HG02588 (cell line): ENCODE results near the gene SARDH.

Experiments used
- ATAC-seq: cut with Tn5 transposase; IDR thresholded peaks from one replicate; pipeline ENCODE4 v1.9.1; 2021; ENCODE audit warnings: mild to moderate bottlenecking, moderate library complexity; ENCODE audit not compliant: unreplicated experiment

SARDH gene

GRCh38 chr9:133703591-133704399 lies 34.4 kb downstream of the SARDH start:
- ATAC-seq = no peak

GRCh38 chr9:133702798-133703590 lies 35.2 kb downstream of the SARDH start:
- ATAC-seq = no peak

GRCh38 chr9:133701981-133702797 lies 36.0 kb downstream of the SARDH start:
- ATAC-seq = no peak

- ATAC-seq = no peak
Observed at GRCh38 chr9:133701321-133701980, 36.7 kb downstream of the SARDH start.

GRCh38 chr9:133700819-133701320 lies 37.3 kb downstream of the SARDH start:
- no peak for ATAC-seq

GRCh38 chr9:133699546-133699945 lies 38.6 kb downstream of the SARDH start:
- ATAC-seq = no peak

- no peak for ATAC-seq
Observed at GRCh38 chr9:133696071-133696472, 42.1 kb downstream of the SARDH start.

- no peak for ATAC-seq
Observed at GRCh38 chr9:133694686-133695085, 43.5 kb downstream of the SARDH start.

- ATAC-seq = no peak
Observed at GRCh38 chr9:133693703-133694529, 44.2 kb downstream of the SARDH start.

GRCh38 chr9:133693116-133693515 lies 45.0 kb downstream of the SARDH start:
- ATAC-seq = no peak

- ATAC-seq = no peak
Observed at GRCh38 chr9:133692364-133692985, 45.7 kb downstream of the SARDH start.

- no peak for ATAC-seq
Observed at GRCh38 chr9:133691626-133692363, 46.4 kb downstream of the SARDH start.

- ATAC-seq = no peak
Observed at GRCh38 chr9:133691191-133691590, 47.0 kb downstream of the SARDH start.

GRCh38 chr9:133690081-133690561 lies 48.0 kb downstream of the SARDH start:
- no peak for ATAC-seq

- no peak for ATAC-seq
Observed at GRCh38 chr9:133689151-133689763, 48.9 kb downstream of the SARDH start.

- ATAC-seq = no peak
Observed at GRCh38 chr9:133687856-133688761, 50.0 kb downstream of the SARDH start.
